A549 (cell line): Measurements from ENCODE around the gene GOLGA1. TPM values are rescaled to one million over a fixed set of nuclear protein-coding genes. Genes with fewer than 3 reads are reported as not detected.

Source experiments
- ATAC-seq, 2 experiments: fragments of 200-7000 bp in 1 of 2; fragments of >200 bp in 1 of 2; cut with Nextera tagmentation in 1 of 2; cut with Tn5 transposase in 1 of 2; 3 replicates each; pipeline versions ENCODE4 v1.8.0 to v1.9.1; 2018 to 2020; ENCODE audit warnings: mild to moderate bottlenecking in 1 of 2, moderate library complexity in 1 of 2
- CTCF ChIA-PET: fragments of 300-600 bp; sonication (Branson Sonifier 250); formaldehyde crosslinking; extraction: SDS; loops from one replicate; lab custom pipeline; 2021; ENCODE audit warnings: antibody characterized with exemption, inconsistent platforms; lab: Yijun Ruan, JAX
- POLR2A ChIA-PET: fragments of 350-600 bp; formaldehyde crosslinking; extraction: SDS; loops from one replicate; lab custom pipeline; 2021; ENCODE audit warnings: antibody characterized with exemption, inconsistent platforms; lab: Yijun Ruan, JAX
- DNase-seq, 2 experiments: peaks; one replicate each; pipeline versions ENCODE4 v3.0.0 to v3.0.0-alpha.2; 2011 to 2016; ENCODE audit warnings: low read depth in 1 of 2, low spot score in 1 of 2
- FAIRE-seq: peaks from 2 replicates; lab custom pipeline; 2011; peaks lifted over from hg19 to GRCh38; lab: Jason Lieb, UNC
- H3K27ac ChIP-seq, 2 experiments: fragments of >200 bp; sonication (Bioruptor Twin); formaldehyde crosslinking; 3 replicates each; pipeline ENCODE4 v1.5.1; 2016 to 2017
- H3K4me1 ChIP-seq: fragments of >200 bp; sonication (Bioruptor Twin); formaldehyde crosslinking; 3 replicates; pipeline ENCODE4 v1.6.1; 2016
- H3K4me2 ChIP-seq: fragments of >200 bp; sonication (Bioruptor Twin); formaldehyde crosslinking; 3 replicates; pipeline ENCODE4 v1.6.1; 2016
- H3K4me3 ChIP-seq: fragments of >200 bp; sonication (Bioruptor Twin); formaldehyde crosslinking; 3 replicates; pipeline ENCODE4 v1.5.1; 2016
- H3K9me3 ChIP-seq: fragments of >200 bp; sonication (Bioruptor Twin); formaldehyde crosslinking; 3 replicates; pipeline ENCODE4 v1.6.1; 2016
- BCL3 ChIP-seq: fragments of >200 bp; sonication (Bioruptor Twin); formaldehyde crosslinking; IDR thresholded peaks from 3 replicates; pipeline ENCODE4 v1.6.1; 2016
- CBX2 ChIP-seq: fragments of 200-600 bp; sonication (generic); IDR thresholded peaks from 2 replicates; pipeline ENCODE4 v1.6.1; 2016; ENCODE audit warnings: low read depth, mild to moderate bottlenecking, borderline replicate concordance
- CBX8 ChIP-seq: fragments of 200-600 bp; sonication (generic); IDR thresholded peaks from 2 replicates; pipeline ENCODE4 v1.6.1; 2016
- CHD4 ChIP-seq: fragments of 200-600 bp; sonication (generic); IDR thresholded peaks from 2 replicates; pipeline ENCODE4 v1.6.1; 2016; ENCODE audit warnings: antibody characterized with exemption, mild to moderate bottlenecking, borderline replicate concordance
- EHMT2 ChIP-seq: fragments of 200-600 bp; sonication (generic); IDR thresholded peaks from 2 replicates; pipeline ENCODE4 v1.6.1; 2016; ENCODE audit warnings: antibody characterized with exemption, low read depth, mild to moderate bottlenecking, moderate library complexity
- ESRRA ChIP-seq: fragments of 150-350 bp; IDR thresholded peaks from 2 replicates; pipeline ENCODE4 v1.6.1; 2014; ENCODE audit warnings: mild to moderate bottlenecking, low read length, borderline replicate concordance
- FOXS1 ChIP-seq: fragments of 250-450 bp; sonication (Bioruptor Pico); IDR thresholded peaks from 2 replicates; pipeline ENCODE4 v1.5.0; 2020; ENCODE audit warnings: mild to moderate bottlenecking, moderate library complexity
- GATA3 ChIP-seq: IDR thresholded peaks from 2 replicates; pipeline ENCODE4 v1.6.1; 2012; ENCODE audit warnings: borderline replicate concordance
- HDAC2 ChIP-seq: fragments of 200-600 bp; sonication (generic); IDR thresholded peaks from 2 replicates; pipeline ENCODE4 v1.6.1; 2016
- HES2 ChIP-seq: fragments of >200 bp; sonication (Bioruptor Twin); formaldehyde crosslinking; IDR thresholded peaks from 2 replicates; pipeline ENCODE4 v1.6.1; 2016
- HEYL ChIP-seq: fragments of 250-450 bp; sonication (Bioruptor Pico); IDR thresholded peaks from 2 replicates; pipeline ENCODE4 v1.8.0; 2021; ENCODE audit warnings: mild to moderate bottlenecking, moderate library complexity
- HMGXB4 ChIP-seq: fragments of 250-450 bp; sonication (Bioruptor Pico); IDR thresholded peaks from 2 replicates; pipeline ENCODE4 v1.5.0; 2021; ENCODE audit warnings: mild to moderate bottlenecking, moderate library complexity, borderline replicate concordance
- HOXA7 ChIP-seq: fragments of 250-450 bp; sonication (Bioruptor Pico); IDR thresholded peaks from 2 replicates; pipeline ENCODE4 v1.5.0; 2020; ENCODE audit warnings: mild to moderate bottlenecking, moderate library complexity
- JUNB ChIP-seq: fragments of >200 bp; sonication (Bioruptor Twin); formaldehyde crosslinking; IDR thresholded peaks from 2 replicates; pipeline ENCODE4 v1.6.1; 2016
- KDM1A ChIP-seq: fragments of 200-600 bp; sonication (generic); IDR thresholded peaks from 2 replicates; pipeline ENCODE4 v1.6.1; 2016; ENCODE audit warnings: low read depth, mild to moderate bottlenecking
- PHF8 ChIP-seq: fragments of 200-600 bp; sonication (generic); IDR thresholded peaks from 2 replicates; pipeline ENCODE4 v1.6.1; 2016; ENCODE audit warnings: low read depth, mild to moderate bottlenecking, antibody characterized with exemption, moderate library complexity, borderline replicate concordance
- RARB ChIP-seq: fragments of 250-450 bp; sonication (Bioruptor Pico); IDR thresholded peaks from 2 replicates; pipeline ENCODE4 v1.8.0; 2021; ENCODE audit warnings: mild to moderate bottlenecking, moderate library complexity
- RCOR1 ChIP-seq: fragments of 150-350 bp; IDR thresholded peaks from 2 replicates; pipeline ENCODE4 v1.6.1; 2014; ENCODE audit warnings: antibody characterized with exemption, low read length, low read depth
- USF2 ChIP-seq: fragments of 450-650 bp; IDR thresholded peaks from 2 replicates; pipeline ENCODE4 v1.6.1; 2014; ENCODE audit warnings: antibody characterized with exemption
- ZC3H11A ChIP-seq: fragments of 450-650 bp; IDR thresholded peaks from 2 replicates; pipeline ENCODE4 v1.6.1; 2014; ENCODE audit warnings: antibody characterized with exemption, mild to moderate bottlenecking
- ZNF302 ChIP-seq: fragments of 250-450 bp; sonication (Bioruptor Pico); IDR thresholded peaks from 2 replicates; pipeline ENCODE4 v1.9.0; 2021; ENCODE audit warnings: inconsistent platforms, mild to moderate bottlenecking, moderate library complexity
- ZSCAN20 ChIP-seq: fragments of 250-450 bp; sonication (Bioruptor Pico); IDR thresholded peaks from 2 replicates; pipeline ENCODE4 v1.8.0; 2022; ENCODE audit warnings: mild to moderate bottlenecking, moderate library complexity
- WGBS: methylation state at CpG from one replicate; pipeline ENCODE4 v1.1.6; 2017; ENCODE audit errors: missing lambda C conversion rate; 5-methylcytosine and 5-hydroxymethylcytosine counted together
- polyA plus RNA-seq, 4 experiments: library from polyadenylated mRNA; depleted of rRNA in 3 of 4; stranded (reverse); fragments of >200 nt; fragmentation: RNase III in 1 of 4; extraction: RNeasy Plus Mini Kit Qiagen cat#74134 plus additional on column Dnase treatment in 1 of 4; gene quantifications; 2 replicates in 3 of 4; 3 replicates in 1 of 4; pipeline ENCODE4 v1.2.3, GENCODE V29; 2011 to 2017
- TF ChIP-seq, protein P1 (sequence below): IDR thresholded peaks from 2 replicates; pipeline ENCODE4 v1.6.1; 2012

Gene GOLGA1
- polyA plus RNA-seq, 2 of the 4 experiments (the other 2 are of a cell fraction), result 10.0 to 19.4 TPM

GRCh38 chr9:124972241-124972770, 31.4 kb upstream of the GOLGA1 start:
- 90% methylated on average over 2 of the region's 2 CpGs for WGBS
- no peak for TF ChIP-seq ESRRA
- TF ChIP-seq JUNB, result no peak
- TF ChIP-seq ZSCAN20, result no peak
- no peak for TF ChIP-seq CBX8
- no peak for TF ChIP-seq ZNF302 (CRISPR knock-in tag)
- no peak overlapping the region for H3K27ac ChIP-seq
- no peak for FAIRE-seq
- DNase-seq, result no peak
- no peaks in the 10 kb centered on the region for H3K9me3 ChIP-seq
- H3K4me1 ChIP-seq, result no peaks in the 10 kb centered on the region
- H3K4me2 ChIP-seq, result no peak overlapping the region
- no peak overlapping the region for H3K4me3 ChIP-seq
- ChIA-PET POLR2A (no interaction called here), CTCF (interaction anchor here (0.6 to 0.9 kb wide), 2 partner anchors 9 to 1613 kb away, joined by 3 read pairs; no protein-coding TSS in a partner anchor)
- ATAC-seq, result no peak

DNA sequence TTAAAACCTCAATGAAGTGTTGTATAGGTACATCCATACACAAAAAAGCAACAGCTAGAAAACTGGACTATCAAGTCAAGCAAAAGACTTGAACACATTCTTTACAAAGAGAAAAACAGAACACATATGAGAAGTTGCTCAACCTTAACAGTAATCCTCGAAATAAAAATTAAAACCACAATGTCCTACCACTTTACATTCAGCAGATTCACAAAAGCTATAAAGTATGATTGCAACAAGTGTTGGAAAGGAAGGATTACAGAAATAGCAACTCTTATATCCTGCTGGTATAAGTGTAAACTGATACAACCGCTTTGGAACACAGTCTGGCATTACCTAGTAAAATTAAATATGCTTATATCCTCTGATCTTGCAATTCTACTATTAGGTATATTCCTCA, 28.5 kb upstream of the GOLGA1 start:
- ATAC-seq, result no peak
- Histone ChIP-seq H3K9me3 (no peaks in the 10 kb centered on the region), H3K4me2 (no peak overlapping the region), H3K4me3 (no peak overlapping the region), H3K27ac (no peak overlapping the region), H3K4me1 (peaks cover 8% of the 10 kb centered on the region; the same call in 2 of the 3 replicates)
- POLR2A ChIA-PET, result no interaction called here
- CTCF ChIA-PET, result interaction anchor here (0.6 to 1.3 kb wide), 2 partner anchors 174 to 508 kb away, joined by 3 read pairs; partner anchors contain the start of gene SCAI
- no peak for DNase-seq
- TF ChIP-seq GATA3, result no peak
- no peak for TF ChIP-seq KDM1A
- TF ChIP-seq HOXA7 (CRISPR knock-in tag), result no peak
- no peak for TF ChIP-seq HMGXB4 (CRISPR knock-in tag)
- WGBS, result 71% methylated on average over 2 of the region's 2 CpGs
- no peak for FAIRE-seq

GRCh38 chr9:124968238-124968637, 27.4 kb upstream of the GOLGA1 start:
- Histone ChIP-seq H3K9me3 (no peaks in the 10 kb centered on the region), H3K4me3 (no peak overlapping the region), H3K27ac (no peak overlapping the region), H3K4me2 (no peak overlapping the region), H3K4me1 (peaks cover 8% of the 10 kb centered on the region; the same call in 2 of the 3 replicates)
- WGBS, result 93% methylated on average over 9 of the region's 9 CpGs
- POLR2A ChIA-PET, result no interaction called here
- CTCF ChIA-PET, result interaction anchor here (0.6 to 1.2 kb wide), 3 partner anchors 8 to 337 kb away, joined by 3 read pairs; no protein-coding TSS in a partner anchor
- no peak for ATAC-seq
- no peak for FAIRE-seq
- no peak for TF ChIP-seq EHMT2
- TF ChIP-seq PHF8, result no peak
- TF ChIP-seq, protein P1, sequence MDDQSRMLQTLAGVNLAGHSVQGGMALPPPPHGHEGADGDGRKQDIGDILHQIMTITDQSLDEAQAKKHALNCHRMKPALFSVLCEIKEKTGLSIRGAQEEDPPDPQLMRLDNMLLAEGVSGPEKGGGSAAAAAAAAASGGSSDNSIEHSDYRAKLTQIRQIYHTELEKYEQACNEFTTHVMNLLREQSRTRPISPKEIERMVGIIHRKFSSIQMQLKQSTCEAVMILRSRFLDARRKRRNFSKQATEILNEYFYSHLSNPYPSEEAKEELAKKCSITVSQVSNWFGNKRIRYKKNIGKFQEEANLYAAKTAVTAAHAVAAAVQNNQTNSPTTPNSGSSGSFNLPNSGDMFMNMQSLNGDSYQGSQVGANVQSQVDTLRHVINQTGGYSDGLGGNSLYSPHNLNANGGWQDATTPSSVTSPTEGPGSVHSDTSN, result no peak
- TF ChIP-seq CBX2, result no peak
- no peak for TF ChIP-seq FOXS1 (CRISPR knock-in tag)
- TF ChIP-seq HES2, result no peak
- TF ChIP-seq ZC3H11A, result no peak
- TF ChIP-seq BCL3, result no peak
- no peak for TF ChIP-seq HDAC2
- no peak for TF ChIP-seq HOXA7 (CRISPR knock-in tag)
- TF ChIP-seq RARB (CRISPR knock-in tag), result no peak
- TF ChIP-seq CHD4, result no peak
- TF ChIP-seq JUNB, result no peak
- TF ChIP-seq KDM1A, result no peak
- TF ChIP-seq HEYL (CRISPR knock-in tag), result no peak
- no peak for TF ChIP-seq ZSCAN20
- no peak for TF ChIP-seq HMGXB4 (CRISPR knock-in tag)
- no peak for TF ChIP-seq ZNF302 (CRISPR knock-in tag)
- no peak for TF ChIP-seq RCOR1
- TF ChIP-seq USF2, result no peak
- DNase-seq, result no peak
